Gastrocnemius medialis (tissue), 4 donors: ENCODE results near the gene NGDN.

Experiments
- POLR2A ChIP-seq, 2 donors: fragments of 450-650 bp; IDR thresholded peaks; one replicate each; pipeline ENCODE4 v1.6.1; 2017; ENCODE audit warnings: antibody characterized with exemption in 2 of 2, mild to moderate bottlenecking in 2 of 2, moderate library complexity in 2 of 2
- TF ChIP-seq, protein P1 (sequence below), 5 experiments: fragments of 450-650 bp in 3 of 5; fragments of 200-600 bp in 2 of 5; sonication (generic) in 2 of 5; IDR thresholded peaks in 4 of 5; conservative IDR thresholded peaks in 1 of 5; 1 replicate in 4 of 5; 2 replicates in 1 of 5; pipeline ENCODE4 v1.5.1; 2016 to 2019; ENCODE audit warnings: antibody characterized with exemption in 5 of 5, mild to moderate bottlenecking in 3 of 5, moderate library complexity in 3 of 5

DNA sequence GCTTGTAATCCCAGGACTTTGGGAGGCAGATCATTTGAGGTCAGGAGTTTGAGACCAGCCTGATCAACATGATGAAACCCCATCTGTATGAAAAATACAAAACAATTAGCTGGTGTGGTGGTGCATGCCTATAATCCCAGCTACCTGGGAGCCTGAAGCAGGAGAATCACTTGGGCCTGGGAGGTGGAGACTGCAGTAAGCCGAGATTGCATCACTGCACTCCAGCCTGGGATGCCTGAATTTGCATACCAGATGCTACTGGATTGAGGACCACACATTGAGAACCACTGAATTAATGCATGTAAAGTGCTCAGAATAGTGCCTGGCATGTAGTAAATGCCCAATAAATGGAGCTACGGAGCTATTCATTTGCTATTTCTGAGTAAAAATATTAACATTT lies 19.1 kb upstream of the NGDN start:
- no peak for TF ChIP-seq POLR2A (IDR thresholded peaks at IDR 0.05)
- TF ChIP-seq, protein P1, sequence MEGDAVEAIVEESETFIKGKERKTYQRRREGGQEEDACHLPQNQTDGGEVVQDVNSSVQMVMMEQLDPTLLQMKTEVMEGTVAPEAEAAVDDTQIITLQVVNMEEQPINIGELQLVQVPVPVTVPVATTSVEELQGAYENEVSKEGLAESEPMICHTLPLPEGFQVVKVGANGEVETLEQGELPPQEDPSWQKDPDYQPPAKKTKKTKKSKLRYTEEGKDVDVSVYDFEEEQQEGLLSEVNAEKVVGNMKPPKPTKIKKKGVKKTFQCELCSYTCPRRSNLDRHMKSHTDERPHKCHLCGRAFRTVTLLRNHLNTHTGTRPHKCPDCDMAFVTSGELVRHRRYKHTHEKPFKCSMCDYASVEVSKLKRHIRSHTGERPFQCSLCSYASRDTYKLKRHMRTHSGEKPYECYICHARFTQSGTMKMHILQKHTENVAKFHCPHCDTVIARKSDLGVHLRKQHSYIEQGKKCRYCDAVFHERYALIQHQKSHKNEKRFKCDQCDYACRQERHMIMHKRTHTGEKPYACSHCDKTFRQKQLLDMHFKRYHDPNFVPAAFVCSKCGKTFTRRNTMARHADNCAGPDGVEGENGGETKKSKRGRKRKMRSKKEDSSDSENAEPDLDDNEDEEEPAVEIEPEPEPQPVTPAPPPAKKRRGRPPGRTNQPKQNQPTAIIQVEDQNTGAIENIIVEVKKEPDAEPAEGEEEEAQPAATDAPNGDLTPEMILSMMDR (IDR thresholded peaks at IDR 0.05 in 4 of 5, conservative IDR thresholded peaks at IDR 0.05 in 1 of 5) = no peak
